HG03521 (cell line): ENCODE results near the gene CROT.
"Not testable (repeated sequence)": the region's sequence is repeated elsewhere in the genome, so short reads cannot be mapped to it uniquely, and the experiment has no call there.

Experiments
- ATAC-seq: cut with Tn5 transposase; IDR thresholded peaks from one replicate; pipeline ENCODE4 v1.9.1; 2021; ENCODE audit warnings: mild to moderate bottlenecking, moderate library complexity; ENCODE audit not compliant: unreplicated experiment

The CROT gene, protein sequence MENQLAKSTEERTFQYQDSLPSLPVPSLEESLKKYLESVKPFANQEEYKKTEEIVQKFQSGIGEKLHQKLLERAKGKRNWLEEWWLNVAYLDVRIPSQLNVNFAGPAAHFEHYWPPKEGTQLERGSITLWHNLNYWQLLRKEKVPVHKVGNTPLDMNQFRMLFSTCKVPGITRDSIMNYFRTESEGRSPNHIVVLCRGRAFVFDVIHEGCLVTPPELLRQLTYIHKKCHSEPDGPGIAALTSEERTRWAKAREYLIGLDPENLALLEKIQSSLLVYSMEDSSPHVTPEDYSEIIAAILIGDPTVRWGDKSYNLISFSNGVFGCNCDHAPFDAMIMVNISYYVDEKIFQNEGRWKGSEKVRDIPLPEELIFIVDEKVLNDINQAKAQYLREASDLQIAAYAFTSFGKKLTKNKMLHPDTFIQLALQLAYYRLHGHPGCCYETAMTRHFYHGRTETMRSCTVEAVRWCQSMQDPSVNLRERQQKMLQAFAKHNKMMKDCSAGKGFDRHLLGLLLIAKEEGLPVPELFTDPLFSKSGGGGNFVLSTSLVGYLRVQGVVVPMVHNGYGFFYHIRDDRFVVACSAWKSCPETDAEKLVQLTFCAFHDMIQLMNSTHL

DNA sequence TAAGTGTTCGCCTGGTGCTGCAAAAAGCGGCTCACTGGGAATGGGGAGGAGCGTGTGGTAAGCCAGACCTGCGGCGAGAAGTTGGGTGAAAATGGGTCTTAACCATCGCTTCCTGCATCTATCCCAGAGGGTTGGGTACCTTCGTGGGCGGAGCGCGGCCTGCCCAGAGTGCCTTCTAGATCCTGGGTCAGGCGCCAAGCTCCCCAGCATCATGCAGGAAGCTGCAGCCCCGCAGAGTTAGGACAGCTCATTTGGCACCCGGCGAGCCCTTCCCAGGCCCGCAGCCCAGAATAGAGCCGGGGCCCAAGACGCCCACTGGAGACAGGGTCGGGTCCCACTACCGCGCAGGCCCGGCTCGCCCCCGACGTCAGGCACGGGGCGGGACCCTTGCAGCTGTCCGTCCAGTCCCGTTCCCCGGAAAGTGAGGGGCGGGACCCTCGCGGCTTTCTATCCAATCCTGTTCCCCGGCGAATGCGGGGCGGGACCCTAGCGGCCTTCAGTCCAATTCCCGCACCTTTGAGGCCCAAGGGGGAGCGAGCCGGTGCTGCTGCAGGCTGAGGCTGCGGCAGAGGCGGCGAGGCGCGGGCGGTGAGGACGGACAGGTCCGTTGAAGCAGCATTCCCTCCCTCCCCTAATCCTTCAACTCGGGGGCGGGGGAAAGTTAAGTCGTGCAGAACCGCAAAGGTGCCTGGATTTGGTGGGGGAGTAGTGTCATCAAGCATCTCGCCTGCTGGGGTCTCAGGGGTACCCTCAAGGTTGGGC, at the start of gene CROT:
Gene CROT, plus strand, starts transcription at position 499 of the 762 bp plus-strand sequence. CDS start 3,405 bp downstream, outside the sequence.
- peak; percentile 99 for ATAC-seq

DNA sequence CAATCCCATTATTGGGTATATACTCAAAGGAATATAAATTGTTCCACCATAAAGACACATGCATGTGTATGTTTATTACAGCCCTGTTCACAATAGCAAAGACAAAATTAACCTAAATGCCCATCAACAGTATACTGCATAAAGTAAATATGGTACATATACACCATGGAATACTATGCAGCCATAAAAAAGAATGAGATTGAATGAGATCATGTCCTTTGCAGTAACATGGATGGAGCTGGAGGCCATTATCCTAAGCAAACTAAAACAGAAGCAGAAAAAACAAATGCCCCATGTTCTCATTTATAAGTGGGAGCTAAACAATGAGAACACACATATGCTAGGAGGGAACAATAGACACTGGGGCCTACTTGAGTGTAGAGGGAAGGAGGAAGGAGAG, 44.7 kb upstream of the CROT start:
- no peak for ATAC-seq

DNA sequence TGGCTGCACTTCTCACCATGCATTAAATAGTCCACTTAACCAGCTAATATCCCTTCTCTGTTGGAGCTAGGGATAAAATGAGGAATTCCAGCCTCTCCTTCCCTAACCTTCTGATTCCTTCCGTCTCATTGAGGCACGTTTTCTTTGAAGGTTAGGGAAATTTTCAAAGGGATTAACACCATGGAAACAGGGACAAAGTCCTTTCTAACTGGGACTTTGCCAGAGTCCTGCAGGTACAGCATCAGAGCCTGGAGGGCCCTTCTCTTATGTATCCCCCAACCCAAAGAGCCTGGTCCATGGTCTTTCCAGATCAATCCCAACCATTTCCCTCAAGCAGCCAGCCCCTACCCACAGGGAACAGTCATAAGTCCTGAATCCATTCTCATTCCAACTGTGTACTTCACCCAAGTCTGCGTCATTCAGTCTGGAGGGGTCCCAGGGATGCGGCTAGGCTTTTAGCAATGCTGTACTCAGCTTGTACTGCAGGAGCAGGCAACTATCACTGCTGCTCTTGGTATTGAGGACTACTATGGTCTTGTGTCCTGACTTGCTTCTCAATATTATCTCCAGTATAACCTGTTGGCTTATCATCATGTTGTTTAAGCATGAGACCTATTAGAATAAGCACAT, 34.6 kb upstream of the CROT start:
- no peak for ATAC-seq

DNA sequence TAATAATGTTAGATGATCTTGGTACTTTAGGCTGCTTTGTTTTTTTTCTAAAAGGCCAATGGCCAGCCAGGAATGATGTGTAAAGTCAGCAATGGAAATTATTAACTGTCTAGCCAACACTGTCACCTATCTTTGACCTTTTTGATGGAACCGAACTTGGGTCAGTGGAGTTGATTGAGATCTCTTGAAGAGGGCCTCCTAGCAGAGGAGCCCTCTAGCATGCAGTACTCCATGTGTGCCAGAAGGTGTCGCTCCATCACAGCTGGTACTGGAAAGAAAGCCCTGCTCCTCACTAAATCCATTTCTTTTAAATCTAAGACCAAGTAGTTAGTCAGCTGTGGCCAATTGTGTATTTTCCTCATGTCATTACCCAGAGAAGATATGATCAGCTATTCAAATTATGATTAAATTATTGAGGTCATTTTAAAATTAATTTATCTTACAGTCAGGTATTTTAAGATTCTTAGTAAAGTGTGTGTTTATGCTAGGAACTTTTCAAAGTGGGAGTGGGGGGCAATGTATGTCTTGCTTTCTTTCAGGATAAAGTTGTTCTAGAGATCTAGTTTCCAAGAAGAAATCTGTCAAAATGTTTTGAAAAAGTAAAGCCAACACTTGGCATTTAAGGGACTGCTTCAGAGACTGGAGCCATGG, 33.1 kb upstream of the CROT start:
- ATAC-seq, result peak; percentile 52

DNA sequence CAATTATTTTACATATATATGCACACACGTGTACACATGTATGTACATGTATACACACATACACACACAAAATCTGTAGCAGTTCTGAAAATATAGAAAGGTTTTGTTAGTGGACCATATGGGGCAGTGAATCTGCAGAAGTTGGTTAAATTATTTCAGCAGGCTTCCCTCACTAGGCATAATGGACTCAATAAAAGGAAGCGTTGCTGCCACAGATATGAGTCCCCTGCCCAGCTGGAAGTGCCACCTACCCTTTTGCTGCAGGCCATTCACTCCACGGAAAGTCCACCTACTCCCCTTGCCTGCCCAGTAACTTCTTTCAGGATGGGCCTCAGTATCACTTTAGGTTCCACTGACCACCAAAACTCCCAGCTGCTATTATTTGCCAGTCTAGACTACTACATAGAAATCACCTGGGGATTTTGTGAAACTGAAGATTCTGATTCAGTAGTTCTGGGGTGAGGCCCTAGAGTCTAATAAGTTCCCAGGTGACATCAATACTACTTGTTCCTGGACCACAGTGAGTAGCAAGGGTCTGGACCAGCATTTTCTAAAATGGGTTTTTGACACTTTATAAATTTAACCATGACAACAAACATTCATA, 29.3 kb upstream of the CROT start:
- ATAC-seq, result peak; percentile 73

DNA sequence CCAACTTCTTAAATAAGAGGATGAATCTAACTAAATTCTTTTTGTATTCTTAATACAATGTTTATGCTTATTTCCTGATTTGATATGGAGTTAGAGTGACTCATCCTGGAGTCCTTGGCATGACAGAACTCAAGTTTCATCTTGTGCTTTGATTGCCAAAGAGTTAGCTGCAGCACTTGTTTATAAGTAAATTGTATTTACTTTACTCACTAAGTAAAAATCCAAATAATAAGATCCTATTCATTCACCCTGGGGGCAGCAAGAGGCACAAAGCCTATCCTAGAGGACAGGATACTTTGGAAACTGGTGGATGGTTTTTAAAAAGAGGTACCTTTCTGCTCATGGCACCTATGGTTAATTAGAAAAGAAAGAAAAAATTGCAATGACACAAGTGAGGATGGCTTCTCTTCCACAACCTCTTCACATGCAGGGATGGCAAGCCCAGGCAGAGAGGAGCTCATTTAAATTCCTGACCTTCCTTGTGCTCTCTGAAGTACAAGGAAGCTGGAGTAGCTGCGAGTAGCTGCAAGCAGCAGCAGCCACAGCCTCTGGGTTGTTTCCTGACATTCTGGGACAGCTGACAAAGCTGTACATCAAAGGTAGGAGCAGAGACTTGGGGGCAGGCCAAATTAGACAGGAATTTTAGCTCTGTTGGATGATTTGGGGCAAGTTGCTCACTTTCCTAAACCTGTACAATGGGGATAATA, 28.5 kb upstream of the CROT start:
- no peak for ATAC-seq

DNA sequence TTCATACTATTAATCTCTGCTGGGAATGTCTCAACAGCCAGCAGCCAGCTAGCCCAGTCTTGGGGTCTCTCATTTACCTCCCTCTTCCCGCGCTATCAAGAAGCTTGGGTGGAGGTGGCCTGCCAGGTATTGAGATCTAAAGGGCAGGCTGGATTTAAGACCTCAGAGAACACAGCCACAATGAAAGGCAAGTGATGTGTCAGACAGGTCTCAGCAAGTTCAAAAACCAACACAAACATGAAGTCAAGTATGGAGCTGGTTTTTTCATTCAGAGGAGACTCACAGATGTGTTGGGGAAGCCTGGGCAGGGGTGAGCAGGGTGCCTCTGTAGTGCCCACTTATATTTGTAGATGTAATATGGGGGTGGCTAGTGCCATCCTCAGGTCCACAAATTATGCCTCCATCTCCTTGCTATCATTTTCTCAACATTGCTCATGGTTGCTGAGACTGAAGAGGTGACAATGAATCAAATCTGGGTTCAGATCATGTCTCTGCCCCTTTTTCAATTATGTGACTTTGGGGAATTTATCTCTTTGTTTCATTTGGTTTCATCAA, 27.7 kb upstream of the CROT start:
- no peak for ATAC-seq

DNA sequence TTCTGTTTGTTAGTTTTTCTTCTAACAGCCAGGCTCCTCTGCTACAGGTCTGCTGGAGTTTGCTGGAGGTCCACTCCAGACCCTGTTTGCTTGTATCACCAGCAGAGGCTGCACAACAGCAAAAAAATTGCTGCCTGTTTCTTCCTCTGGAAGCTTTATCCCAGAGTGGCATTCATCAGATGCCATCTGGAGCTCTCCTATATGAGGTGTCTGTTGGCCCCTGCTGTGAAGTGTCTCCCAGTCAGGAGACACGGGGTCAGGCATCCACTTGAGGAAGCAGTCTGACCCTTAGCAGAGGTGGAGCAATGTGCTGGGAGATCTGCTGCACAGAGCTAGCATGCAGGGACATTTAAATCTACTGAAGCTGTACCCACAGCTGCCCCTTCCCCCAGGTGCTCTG, 26.7 kb upstream of the CROT start:
- ATAC-seq, result no peak

DNA sequence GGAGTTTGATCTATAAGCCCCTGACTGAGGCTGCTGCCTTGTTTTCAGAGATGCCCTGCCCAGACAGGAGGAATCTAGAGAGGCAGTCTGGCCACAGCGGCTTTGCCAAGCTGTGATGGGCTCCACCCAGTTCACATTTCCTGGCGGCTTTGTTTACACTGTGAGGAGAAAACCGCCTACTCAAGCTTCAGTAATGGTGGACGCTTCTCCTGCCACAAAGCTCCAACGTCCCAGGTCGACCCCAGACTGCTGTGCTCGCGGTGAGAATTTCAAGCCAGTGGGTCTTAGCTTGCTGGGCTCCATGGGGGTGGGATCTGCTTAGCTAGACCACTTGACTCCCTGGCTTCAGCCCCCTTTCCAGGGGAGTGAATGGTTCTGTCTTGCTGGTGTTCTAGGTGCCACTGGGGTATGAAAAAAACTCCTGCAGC, 26.3 kb upstream of the CROT start:
- not testable (repeated sequence) for ATAC-seq

DNA sequence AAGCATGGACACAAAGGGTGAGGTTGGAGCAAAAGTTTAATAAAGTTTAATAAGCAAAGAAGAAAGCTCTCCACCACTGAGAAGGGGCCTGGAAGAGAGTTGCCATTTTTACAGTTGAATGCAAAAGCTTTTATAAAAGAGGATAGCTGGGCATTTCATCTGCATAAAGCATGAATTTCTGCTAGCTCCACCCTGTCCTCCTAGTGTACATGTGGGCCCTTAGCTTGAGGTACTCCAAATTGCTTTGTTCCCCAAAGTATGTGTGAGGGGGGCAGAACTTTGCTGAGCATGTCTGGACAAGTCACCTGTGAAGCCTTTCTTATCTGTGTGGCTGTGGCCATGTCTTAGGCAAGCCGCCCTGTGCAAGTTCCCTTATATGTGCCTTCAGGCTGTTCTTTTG, 22.6 kb upstream of the CROT start:
- ATAC-seq, result no peak

DNA sequence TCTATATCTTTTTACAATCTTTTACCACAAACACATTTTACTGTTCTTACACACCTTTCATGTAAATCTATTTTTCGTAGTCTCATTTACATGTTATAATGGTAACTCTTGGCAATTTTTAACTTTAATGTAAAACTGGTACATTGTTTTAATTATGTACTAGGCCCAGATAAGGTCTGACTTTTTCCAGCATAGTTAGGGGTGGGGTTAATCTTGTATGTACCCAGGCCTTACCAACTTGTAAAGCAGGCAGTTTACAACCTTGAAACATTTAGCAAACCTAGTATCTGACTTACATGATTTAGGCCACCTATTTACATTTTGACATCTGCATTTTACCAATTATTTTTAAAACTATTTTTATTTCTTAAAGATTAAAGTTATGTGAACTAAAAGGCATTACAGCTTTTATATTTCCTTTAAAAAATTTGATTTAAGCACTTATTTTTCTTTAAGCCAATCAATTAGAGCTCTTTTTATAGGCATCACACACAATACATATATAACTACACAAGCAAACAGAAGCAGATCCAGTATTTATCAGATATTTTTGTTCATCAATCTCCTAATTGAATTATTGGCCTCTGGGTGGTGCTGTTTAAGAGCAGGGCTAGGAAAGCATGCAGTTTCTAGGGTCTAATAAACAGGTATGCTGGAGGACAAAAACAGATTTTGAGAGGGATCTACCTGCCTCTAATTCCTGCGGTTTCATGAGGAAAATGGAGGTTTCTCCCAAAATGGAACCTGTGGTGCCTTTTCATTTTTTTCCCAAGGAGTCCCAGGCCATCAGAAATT, 19.7 kb upstream of the CROT start:
- ATAC-seq, result no peak

DNA sequence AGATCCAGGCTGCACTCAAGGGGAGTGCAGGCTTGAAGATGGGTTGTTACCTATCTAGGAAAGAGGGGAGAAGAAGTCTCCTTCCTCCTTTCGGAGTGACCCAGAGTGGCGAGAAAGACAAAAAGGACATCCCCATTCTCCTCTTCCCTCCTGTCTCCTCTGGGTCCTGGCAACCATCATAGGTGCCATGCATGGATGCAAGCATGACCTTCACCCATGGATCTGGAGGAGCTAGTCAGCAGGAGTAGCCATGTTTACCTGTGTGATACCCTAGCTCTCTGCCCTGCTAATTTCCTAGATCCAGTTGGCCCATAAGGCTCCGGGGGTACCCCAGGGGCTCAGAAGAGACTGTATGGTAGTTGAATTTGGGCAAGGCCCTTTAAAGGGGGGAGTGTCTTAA, 17.2 kb upstream of the CROT start:
- no peak for ATAC-seq

DNA sequence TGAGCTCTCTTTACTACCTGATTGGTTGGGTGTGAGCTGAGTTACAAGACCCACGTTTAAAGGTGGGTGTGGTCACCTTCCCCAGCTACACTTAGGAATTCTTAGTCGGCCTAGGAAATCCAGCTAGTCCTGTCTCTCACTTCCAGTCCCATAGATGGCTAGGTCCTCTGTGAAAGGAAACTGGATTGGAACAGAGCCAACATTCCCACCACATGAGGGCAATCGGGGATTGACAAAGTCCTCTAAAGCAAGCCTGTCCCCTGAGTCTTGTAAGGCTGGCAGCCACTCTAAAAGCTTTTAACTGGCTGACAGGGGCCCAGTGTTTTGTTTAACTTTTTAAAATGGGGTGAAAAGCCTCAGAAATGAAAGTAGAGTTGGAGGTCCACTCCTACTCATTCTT, 15.1 kb upstream of the CROT start:
- ATAC-seq, result no peak

DNA sequence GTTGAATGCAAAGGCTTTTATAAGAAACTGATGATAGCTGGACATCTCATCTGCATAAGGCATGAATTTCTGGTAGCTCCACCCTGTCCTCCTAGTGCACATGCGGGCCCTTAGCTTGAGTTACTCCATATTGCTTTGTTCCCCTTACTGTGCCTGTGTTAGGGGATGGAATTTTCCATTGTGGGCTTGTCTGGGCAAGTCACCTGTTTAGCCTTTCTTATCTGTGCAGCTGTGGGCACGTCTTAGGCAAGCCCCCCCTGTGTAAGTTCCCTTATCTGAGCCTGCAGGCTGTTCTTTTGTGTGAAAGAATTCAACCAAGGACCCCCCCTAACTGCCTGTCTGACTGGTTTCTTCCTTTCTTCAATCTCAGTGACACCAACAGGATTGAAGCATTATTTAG, 14.5 kb upstream of the CROT start:
- no peak for ATAC-seq

DNA sequence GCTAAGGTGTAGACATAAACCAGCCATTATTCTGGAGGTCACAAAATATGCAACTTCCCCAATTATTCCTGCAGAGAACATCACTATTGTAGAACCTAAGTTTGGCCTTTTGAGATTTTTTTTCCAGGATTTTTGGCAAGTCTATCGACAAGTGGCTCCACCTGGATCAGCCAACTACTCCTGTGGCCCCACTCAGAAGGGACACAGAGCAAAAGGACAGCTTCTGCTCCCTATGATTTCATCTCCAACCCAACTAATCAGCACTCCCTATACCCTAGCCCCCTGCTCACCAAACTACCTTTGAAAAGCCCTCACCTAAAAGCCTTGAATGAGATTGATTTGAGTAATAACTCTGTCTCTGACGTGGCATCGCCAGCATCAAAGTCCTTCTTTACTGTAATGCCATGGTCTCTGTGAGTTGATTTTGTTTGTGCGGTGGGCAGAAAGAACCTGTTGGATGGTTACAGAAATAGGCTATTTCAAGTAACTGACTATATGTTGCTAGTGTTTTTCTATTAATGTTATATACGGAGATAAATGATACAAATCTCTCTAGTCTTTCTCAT, 13.7 kb upstream of the CROT start:
- no peak for ATAC-seq

DNA sequence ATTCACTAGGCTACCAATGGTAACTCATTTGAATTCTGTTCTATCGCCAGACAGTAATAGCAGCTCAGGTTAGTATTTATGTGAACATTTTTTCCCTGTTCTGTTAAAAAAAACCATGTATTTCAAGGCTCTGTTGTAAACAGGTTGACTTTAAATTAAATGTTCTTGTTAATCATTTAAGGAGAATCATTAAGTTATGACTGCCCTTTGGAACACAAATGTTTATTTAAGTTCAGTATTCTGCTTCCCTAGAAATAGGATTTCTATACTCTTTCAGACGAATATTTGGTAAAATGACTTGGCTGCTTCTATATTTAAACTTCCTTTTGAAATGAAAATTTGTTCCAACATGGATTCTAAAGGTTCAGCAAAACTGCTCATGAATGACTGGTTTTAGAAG, 13.1 kb upstream of the CROT start:
- ATAC-seq, result no peak

DNA sequence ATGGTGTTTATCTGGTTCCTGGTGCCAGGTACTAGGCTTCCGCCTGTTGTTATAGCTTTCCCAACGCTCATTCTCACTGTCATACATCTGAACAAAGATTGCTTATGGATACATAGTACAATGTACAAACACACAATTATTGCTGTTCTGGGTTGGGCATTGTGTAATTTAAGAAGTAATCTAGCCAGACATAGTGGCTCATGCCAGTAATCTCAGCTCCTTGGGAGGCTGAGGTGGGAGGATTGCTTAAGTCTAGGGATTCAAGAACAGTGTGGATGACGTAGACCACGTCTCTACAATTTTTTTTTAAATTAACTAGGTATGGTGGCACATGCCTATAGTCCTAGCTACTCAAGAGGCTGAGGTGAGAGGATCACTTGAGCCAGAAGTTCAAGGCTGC, 9.3 kb upstream of the CROT start:
- no peak for ATAC-seq

DNA sequence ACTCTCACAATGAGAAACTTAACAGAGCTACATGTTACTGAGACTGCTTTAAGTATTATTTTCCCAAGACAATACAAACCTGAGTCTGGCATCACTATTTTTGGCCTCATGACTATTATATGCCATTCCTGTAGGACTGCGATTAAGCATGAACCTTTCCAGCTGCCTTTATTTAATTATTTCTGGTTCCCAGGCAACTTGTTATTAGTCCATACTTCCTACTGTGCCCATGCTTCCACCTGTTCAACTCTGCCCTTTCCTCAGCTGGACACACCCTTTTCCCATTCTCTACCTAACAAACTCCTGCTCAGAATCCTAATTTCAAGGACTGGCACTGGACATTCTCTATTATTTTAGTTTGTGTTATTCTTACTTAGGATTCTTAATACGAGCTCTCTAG, 8.1 kb upstream of the CROT start:
- no peak for ATAC-seq
